ENCODE data around the gene STOML1.

Gene STOML1, protein sequence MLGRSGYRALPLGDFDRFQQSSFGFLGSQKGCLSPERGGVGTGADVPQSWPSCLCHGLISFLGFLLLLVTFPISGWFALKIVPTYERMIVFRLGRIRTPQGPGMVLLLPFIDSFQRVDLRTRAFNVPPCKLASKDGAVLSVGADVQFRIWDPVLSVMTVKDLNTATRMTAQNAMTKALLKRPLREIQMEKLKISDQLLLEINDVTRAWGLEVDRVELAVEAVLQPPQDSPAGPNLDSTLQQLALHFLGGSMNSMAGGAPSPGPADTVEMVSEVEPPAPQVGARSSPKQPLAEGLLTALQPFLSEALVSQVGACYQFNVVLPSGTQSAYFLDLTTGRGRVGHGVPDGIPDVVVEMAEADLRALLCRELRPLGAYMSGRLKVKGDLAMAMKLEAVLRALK
- 4.6 to 9.2 (median 5.9) reads per million in 4 donors for total RNA-seq

DNA sequence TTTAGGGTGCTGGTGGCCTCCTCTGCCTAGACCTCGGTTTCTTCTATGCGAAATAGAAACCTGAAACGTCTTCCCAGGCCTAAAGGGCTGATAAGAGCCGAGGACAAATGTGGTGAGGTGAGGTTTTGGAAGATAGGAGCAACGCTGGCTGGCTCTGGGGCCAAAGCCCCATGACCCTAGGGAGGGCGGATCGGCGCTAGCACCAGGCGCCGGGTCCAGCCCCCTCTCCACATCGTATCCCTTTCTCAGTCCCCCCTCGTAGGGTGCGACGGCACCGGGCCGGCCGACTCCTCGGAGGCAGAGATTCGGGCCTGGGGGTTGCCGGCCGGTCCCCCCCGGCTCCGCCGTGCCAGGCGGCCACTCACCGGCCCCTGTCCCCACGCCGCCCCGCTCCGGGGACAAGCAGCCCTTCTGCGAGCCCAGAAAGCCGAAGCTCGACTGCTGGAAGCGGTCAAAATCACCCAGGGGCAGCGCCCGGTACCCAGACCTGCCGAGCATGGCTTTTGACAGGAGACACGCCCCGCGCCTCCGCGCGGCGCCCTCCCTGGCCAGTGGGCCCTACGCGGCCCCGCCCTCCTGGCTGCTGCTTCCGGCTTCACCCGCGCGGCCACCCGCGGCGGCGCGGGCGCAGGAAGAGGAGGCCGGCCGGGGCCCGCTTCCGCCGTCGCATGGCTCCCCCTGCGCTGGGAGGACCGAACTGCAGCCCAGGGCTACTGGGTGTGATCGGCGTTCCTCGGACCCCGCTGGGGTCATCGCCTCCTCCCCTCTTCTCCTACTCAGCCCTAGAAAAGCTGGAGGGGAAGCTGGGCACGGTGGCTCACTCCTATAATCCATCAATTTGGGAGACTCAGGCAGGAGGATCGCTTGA lies at the start of gene STOML1:
TSS of gene STOML1 (minus strand) at position 570 of the 868 bp plus-strand sequence. CDS start at position 498, 72 bp downstream.
- peak; percentile 85 to 94 (median 91) for DNase-seq

DNA sequence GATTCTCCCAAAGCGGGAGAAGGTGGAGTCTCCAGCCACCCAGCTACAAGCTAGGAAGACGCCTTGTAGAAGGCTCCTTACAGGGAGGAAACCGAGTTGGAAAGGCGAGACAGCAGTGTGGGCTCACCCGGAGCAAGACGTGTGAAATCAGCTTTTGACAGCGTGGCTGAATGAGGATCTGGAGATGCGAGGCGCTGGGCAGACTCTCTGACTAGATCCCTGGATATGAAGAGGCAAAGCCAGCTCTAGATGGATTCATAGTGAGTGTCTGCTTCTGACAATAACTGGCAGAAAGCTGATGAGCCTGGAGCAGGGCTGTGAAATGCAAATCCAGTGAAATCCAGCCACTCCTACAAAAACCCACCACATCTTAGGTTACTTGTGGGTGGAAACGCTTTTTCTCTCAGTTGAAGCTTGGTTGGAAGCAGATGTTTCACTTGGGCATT lies 49.2 kb upstream of the STOML1 start:
- DNase-seq, result no peak

DNA sequence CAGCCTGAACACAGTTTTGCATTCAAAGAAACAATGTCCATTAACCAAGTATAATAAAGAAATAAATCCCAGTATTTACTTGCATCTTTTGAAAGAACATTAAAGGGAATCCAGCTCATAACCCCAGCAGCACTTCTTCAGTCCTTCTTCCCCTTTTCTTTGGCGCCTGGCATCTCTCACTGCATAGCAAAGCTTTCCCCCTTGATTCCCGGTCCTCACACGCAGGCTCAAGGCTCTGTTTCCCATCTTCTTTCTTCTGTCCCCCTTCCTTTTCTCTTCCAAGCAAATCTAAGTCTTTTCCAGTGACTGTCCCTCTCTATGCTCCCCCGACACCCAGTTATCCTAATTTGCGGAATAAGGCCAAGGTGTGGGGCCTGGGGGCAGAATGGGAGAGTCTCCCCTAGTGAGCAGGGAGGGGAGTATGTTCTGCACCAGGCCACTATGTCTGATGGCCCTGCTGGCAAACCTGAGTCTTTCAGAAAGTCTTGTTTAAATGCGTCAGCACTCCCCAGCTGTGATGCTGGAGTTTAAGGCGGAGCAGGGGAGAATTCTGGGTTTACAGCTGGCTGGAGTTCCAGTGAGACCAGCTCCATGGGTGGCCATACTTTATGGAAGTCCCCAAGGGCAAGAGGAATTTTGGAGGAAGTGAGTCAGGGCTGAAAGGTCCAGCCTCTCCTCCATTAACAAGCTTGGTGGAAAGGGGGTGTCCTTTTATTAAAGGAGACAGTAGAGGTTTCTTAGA lies 48.2 kb upstream of the STOML1 start:
- DNase-seq, result no peak

DNA sequence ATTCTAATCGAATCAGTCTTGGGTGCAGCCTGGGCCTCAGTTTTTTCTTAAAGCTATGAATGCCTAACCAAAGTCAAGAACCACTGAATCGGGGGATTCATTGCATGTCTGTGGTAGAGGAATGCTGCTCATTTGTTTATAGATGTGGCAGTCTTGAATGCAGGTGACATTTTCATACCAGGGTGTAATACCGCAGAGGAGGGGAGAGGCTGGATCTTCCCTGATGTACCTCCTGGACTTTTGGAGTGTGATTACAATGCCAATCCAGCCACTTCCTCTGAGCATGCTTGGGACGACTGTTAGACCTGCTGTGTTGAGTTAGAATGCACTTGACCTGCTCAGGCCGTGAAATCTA lies 47.5 kb upstream of the STOML1 start:
- DNase-seq, result no peak

DNA sequence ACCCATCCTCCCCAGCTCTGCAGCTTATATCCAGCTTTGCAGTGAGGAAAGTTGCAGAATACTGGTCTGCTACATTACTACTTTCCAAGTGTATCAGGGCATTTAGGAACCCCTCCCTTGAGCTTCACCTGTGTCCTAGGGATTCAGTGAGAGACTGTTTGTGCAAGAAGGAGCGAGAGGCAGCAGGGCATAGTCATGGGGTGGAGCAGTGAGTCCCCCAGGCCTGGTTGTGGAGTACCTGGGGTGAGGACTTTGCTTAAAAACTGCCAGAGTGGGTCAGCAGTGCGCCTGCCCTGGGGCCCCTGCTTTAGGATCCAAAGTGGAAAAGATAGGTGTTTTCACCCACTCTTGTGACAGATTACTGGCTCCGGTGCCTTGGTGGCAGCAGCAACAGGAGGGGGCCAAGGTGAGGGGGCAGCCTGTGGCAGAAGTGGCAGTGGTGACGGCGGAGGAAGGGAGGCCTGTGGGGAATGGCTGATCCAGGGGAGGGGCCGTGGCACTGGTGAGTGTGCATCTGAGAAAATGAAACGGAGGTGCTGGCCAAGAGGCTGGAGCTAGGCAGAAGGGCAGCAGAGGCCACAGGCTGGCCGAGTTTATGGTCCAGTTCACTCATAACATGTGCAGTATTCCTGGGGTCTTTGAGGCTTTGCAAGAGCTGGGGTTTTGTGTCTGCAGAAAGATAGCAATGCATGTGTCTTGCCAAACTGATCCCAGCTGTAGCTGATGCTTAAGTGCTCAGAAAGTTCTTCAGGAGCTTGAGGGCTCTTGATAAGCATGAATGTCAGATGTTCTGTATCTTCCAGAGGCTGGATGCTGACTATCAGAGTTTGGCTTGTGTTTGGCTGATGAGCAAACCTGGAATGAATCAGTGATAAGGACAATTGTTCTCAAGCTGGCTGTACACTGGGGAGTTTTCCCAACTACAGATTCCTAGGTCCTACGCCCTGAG lies 46.9 kb upstream of the STOML1 start:
- DNase-seq, result no peak

DNA sequence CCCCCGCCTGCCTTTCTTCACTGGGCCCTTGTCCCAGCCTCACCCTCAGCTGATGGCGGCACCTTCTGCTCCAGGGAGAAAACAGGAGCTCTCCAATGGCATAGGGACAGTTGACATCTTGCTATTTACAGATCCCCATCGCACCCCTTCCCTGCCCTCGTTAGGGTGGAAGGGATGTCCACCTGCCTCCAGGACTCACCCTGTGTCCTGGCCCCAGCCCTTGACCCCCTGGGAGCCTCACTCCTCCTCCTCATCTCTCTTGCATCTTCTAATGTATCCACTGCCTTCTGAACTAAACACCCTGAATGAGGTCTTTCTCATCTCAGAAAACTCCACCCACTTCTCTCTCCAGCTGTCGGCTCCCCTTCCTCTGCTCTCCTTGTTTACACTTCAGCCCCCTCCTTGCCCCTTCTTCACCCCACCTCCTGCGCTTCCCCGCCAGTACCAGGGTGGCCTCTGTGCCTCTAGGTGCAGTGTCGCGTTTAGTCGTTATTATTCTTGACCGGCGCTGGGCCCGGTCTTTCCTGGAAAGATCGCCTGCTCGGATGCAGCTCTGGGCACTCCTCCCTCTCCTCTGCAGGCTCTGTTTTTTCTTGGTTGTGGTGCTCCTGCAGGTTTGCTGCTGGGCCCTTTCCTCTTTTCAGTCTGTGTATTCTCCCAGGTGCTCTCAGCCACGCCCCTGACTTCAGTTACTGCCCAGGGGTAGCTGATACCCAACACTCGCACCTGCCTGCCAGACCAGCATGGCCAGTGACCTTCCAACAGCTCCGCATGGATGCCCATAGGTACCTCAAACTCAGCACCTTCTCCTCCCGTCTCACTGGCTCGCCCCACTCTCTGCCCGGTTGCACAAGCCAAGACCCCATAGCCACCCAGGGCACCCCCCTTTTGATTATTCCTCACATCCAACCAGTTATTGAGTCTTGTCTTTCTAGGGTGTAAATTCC lies 45.3 kb upstream of the STOML1 start:
- DNase-seq, result no peak

DNA sequence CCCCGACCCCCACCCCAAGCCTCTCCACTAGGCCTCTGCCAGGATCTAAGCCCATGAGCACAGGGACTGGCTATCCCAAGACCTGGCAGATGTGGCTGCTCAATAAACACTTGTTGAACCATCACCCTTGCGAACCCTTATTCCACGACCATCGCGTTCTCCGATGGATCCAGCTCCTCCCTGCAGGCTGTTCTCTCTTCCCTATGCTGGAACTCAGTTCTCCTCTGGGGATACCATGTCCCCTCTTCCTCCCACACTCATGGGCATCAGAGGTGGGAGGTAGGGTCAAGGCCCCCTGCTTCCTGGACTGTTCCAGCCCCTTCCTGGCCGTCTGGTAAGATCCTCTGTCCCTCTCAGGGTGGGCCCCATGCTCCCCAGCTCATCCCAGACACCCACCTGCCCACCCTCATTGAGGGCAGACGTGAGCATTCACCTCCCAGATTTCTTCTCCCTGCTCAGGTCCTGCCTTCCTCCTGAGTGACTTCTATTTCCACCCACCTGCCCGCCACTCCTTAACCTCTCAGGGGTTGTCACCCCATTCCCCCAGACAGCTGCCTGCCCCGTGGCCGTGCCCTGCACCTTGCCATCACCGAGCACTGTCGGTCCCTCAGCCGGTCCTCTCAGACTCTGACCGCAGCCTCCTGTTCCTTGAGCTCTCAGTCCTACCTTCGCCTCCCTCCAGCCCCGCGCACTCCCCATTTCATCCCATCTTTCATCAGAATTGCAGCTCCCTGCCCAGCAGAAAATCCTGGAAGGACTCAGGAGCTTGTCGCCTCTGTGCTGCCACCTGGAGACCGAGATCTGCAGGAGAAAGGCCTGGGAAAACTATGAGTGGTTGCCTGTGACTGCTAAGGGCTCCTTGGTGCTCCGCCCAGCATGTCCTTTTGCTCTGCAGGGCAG lies 44.4 kb upstream of the STOML1 start:
- DNase-seq, result no peak

DNA sequence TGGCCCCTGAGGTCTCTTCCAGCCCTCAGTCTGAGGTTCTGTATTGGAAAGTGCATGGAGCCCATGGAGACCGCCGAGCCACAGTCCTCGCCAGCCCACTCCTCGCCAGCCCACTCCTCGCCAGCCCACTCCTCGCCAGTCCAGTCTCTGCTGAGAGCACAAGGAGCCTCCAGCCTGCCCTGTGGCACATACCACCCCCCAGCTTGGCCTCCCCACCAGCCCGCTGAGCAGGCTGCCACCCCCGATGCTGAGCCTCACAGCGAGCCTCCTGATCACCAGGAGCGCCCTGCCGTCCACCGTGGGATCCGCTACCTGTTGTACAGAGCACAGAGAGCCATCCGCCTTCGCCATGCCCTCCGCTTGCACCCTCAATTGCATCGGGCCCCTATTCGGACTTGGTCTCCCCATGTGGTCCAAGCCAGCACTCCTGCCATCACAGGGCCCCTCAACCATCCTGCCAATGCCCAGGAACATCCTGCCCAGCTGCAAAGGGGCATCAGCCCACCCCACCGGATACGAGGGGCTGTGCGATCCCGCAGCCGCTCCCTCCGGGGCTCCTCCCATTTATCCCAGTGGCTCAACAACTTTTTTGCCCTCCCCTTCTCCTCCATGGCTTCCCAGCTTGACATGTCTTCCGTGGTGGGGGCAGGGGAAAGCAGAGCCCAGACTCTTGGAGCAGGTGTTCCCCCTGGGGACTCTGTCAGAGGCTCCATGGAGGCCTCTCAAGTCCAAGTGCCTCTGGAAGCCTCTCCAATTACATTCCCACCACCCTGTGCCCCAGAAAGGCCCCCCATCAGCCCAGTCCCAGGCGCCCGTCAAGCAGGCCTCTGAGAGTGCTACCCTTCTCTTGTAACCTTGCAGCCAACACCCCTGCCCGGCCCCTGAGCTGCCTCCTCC lies 43.3 kb upstream of the STOML1 start:
- no peak for DNase-seq

DNA sequence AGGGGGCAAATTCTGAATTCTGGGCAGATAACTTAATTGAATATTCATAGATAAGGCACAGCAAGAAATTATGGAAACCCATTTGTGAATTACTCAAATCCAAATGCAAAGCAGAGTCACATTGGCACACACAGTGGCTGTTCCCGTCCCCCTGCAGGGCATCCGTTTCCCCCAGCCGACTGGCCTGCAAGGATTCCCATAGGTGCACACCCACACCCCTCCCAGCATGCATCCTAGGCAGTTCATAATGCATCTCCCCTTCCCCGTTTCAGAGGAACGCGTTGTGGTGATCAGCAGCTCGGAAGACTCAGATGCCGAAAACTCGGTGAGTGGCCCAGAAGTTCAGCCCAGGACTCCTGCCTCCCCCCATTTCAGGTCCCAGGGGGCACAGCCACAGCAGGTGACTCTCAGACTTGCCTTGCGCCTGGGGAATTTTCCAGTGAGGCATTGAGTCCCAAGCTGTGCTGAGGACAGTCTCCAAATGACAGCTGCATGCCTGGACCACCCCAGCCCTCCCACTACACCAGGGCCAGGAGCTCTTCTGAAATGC lies 42.2 kb upstream of the STOML1 start:
- DNase-seq, result no peak

DNA sequence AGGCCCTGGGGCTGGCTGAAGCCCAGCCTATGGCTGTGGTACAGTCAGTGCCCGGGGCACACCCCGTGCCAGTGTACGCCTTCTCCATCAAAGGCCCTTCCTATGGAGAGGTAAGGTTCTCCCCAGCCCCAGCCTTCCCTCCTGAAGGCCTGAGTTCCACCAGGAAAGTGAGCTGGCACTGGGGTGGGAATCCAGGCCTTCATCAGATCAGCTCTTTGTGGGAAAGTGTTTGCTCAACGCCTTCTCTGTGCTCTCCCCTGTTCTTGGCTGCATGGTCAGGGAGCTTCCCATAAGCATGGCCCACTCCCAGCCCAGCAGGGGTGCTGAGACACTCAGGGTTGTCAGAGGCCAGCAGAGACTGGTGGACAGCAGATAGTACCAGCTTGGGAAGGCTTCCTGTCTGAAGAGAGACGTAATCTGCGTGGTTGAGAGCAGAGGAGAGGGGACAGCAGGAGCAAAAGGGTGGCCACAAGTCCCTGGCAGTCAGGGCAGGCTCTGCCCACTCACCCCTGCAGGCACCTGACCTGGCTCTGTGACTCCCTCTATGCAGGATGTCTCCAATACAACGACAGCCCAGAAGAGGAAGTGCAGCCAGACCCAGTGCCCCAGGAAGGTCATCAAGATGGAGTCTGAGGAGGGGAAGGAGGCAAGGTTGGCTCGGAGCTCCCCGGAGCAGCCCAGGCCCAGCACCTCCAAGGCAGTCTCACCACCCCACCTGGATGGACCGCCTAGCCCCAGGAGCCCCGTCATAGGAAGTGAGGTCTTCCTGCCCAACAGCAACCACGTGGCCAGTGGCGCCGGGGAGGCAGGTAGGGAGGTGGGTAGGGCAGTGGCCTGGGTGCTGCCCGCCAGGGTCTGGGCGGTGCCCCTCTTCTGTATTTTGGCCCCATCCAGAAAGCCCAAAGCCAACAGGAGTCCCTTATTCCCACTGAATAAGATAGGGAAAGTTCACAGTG lies 40.8 kb upstream of the STOML1 start:
- DNase-seq, result no peak

DNA sequence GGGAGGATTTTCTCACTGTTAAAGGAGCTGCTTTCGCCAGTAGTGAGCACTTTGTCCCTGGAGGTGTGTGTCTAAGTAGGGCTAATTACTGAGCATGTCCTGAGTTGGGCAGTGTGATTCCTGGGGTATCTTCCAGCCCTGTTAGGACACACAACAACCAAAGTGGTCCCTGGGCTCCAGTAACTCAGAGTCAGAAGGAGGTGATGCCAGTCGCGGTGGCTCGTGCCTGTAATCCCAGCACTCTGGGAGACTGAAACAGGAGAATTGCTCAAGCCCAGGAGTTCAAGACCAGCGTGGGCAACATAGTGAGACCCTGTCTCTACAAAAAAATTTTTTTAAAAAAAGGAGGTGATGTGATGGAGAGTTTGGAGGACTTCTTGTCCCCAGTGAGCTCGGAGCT lies 40.0 kb upstream of the STOML1 start:
- DNase-seq, result no peak

DNA sequence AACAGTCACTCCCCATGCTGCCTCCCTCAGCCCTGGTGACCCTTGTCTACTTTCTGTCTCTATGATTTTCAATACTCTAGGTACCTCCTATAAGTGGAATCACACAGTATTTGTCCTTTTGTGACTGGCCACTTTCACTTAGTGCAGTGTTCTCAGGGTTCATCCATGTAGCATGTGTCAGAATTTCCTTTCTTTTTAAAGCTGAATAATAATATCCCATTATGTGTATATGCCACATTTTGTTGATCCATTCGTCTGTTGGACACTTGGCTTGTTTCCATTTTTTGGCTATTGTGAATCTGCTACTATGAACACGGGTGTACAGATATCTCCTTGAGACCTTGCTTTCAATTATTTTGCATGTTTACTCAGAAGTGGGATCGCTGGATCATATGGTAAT lies 36.6 kb upstream of the STOML1 start:
- no peak for DNase-seq

DNA sequence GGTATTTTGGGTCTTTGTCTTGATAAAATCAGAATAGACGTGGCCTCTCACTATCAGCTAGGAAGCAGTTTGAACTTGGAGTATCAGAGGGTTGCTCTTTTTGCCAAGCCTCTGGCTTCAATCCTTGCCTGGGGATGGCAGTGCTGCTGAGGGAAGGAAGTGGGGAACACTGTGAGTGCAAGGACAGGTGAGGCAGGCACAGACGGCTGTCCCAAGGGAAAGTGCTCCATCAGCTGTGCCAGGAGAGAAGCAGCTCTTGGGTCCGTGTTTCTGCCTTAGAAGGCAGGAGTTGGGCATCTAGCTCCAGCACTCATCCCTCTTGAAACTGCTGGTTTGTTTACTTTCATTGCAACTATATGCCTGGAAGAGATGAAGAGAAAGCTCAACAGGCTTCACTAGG lies 35.6 kb upstream of the STOML1 start:
- no peak for DNase-seq

DNA sequence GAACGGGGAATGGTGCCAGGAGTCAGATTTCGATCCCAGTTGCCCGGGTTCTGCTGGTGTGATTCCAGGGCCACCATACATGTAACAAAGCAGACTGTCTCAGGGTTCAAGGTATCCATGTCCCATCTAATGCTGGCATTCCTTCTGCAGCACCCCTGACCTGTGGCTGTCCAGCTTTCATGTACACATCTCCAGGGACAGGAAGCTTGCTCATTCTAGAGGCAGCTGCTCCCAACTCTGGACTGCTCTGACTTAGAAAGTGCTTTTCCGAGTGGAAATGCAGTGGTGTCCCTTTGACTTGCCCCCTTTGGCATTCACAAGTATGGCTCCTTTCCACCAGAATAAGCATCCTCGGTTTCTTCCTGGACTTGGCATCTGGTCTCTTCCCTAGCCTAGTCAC lies 33.3 kb upstream of the STOML1 start:
- DNase-seq, result no peak

DNA sequence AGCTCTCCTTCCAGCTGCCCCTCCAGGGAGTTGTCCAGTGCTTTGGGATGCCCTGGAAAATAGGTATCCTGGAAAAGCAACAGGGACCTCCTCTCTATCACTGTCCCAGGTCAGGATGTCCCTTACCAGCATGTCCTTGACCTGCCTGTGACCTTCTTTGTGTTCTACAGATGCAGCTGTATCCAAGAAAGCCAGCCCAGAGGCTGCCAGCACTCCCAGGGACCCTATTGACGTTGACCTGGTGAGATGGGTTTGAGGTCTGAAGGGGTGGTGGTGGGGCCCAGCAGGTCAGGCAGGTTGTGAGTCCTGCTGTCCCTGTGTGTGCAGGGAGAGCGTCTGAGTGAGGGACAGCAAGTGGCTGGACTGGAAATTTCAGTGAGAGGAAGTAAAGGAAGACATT lies 32.6 kb upstream of the STOML1 start:
- no peak for DNase-seq

DNA sequence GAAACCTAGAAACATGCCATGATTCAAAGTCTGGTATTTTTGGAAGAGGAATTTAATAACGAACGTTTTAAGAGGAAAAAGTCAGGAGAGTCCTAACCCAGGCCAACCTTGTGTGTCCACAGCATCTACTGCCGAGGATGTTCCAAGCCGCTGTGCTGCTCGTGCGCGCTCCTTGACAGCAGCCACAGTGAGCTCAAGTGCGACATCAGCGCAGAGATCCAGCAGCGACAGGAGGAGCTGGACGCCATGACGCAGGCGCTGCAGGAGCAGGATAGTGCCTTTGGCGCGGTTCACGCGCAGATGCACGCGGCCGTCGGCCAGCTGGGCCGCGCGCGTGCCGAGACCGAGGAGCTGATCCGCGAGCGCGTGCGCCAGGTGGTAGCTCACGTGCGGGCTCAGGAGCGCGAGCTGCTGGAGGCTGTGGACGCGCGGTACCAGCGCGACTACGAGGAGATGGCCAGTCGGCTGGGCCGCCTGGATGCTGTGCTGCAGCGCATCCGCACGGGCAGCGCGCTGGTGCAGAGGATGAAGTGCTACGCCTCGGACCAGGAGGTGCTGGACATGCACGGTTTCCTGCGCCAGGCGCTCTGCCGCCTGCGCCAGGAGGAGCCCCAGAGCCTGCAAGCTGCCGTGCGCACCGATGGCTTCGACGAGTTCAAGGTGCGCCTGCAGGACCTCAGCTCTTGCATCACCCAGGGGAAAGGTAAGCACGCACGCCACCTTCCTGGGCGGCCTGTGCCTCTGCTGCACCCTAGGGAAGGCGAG lies 30.8 kb upstream of the STOML1 start:
- no peak for DNase-seq
